GF-D8 (cell line): ENCODE data around the gene RETREG1.
"Not testable (repeated sequence)": the region's sequence is repeated elsewhere in the genome, so short reads cannot be mapped to it uniquely, and the experiment has no call there.

Experiments
- DNase-seq: peaks from one replicate; lab custom pipeline; 2025; lab: John Stamatoyannopoulos, UW

The RETREG1 gene

GRCh38 chr5:16450163-16450562 is 166.6 kb downstream of the RETREG1 start:
- no peak for DNase-seq

DNA sequence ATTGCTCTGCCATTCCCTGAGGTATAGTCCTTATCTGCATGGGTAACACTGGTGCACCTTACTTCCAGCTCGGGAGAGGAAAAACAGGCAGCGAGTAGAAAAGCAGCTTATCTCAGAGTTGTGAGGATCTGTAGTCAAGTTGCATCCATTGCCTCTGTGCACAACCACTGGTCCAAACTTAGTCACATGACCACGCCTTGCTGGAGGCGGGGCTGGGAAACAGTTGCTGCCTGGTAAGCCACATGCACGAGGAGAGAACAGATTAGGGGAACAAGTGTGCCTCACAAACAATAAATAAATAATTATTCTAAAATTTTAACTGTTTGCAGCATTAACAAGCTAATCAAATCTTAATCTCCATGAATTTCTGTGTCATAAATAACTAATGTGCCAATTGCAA is 169.8 kb downstream of the RETREG1 start:
- no peak for DNase-seq

DNA sequence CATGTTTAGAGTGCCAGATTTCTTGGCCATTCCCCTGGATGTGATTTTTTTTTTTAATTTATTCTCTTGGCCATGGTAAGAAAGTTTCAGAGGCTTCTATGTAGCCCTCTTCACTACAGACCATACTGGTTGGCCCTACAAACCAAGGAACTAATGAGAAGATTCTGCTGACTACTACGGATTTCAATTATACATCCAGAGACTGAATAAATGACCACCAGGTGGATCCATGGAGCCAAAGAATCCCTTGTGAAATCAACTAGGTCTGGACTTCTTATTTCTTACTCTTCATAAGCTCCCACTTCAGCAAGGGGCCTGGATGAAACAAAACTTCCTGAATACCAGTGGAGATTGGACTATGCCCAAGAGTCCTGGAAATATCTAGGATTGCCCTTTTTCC is 178.8 kb downstream of the RETREG1 start:
- no peak for DNase-seq

DNA sequence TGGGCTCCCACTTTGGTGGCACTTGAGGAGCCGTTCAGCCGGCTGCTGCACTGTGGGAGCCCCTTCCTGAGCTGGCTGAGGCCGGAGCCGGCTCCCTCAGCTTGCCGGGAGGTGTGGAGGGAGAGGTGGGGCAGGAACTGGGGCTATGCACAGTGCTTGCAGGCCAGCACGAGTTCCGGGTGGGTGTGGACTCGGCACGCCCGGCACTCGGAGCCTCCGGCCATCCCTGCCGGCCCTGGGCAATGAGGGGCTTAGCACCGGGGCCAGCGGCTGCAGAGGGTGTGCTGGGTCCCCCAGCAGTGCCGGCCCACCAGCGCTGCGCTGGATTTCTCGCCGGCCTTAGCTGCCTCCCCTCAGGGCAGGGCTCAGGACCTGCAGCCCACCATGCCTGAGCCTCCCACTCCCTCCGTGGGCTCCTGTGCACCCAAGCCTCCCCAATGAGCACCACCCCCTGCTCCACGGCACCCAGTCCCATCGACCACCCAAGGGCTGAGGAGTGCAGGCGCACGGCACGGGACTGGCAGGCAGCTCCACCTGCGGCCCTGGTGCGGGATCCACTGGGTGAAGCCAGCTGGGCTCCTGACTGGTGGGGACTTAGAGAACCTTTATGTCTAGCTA is 180.6 kb downstream of the RETREG1 start:
- not testable (repeated sequence) for DNase-seq

DNA sequence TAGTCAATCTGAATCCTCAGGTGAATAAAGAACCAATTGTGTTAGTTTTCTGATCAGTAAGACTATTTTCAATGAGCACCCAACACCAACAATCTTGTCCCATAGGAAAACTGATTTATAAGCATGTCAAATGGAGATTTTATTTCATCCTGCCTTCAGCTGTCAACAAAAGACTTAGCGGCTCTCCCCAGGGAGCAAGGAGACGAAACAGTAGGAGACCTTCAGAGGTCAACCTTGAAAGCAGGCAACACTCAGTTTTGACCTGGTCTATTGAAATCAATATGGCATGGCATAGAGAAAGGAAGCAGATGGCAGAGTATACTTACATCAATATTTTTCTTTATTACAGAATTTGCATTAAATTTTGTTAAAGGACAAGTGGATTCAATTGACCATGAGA is 185.3 kb downstream of the RETREG1 start:
- no peak for DNase-seq

- no peak for DNase-seq
These were observed 186.3 kb downstream of the RETREG1 start for GRCh38 chr5:16430349-16431089.

DNA sequence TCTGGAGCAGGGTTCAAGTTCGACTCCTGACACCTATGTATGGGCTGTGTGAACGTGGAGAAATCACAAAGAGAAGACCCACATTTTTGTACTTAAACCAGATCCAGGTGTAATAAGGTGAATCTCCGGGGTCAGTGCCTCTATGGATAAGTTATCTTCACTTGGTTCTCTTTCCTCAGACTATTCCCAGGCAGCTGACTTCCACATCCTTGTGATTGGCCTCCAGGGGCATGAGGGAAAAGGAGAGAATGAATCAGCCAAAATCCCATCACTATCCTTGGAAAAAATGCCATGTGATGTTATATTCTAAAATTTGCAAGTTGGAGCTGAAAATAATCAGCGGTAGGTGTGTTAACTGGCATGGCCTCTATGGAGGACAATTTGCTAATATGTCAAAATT is 188.4 kb downstream of the RETREG1 start:
- DNase-seq: no peak

DNA sequence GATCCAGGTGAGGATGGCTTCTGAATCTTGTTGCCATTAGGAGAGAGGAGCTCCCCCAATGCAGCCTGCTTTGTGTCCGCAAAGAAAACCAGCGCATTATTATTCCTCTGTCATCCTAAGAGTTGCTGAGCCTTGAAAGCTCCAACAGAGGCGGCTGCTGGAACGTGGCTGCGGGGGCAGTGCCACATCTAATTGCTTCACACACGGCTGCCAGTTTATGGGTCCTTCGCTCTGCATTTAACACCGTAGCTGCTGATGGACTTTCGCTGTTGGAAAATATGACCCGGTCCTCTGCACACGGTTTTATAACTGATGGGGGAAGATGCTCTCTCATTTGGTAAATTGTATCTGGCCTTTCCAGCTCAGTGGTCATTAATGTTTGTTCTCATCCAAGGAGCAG is 189.2 kb downstream of the RETREG1 start:
- no peak for DNase-seq
